ENCODE measurements around the gene GNAI1. TPM values are rescaled to one million over a fixed set of nuclear protein-coding genes. Genes with fewer than 3 reads are reported as not detected.

The GNAI1 gene
- total RNA-seq, 6 experiments from 2014 or later = 10.9 to 21.5 (median 16.5) TPM

DNA sequence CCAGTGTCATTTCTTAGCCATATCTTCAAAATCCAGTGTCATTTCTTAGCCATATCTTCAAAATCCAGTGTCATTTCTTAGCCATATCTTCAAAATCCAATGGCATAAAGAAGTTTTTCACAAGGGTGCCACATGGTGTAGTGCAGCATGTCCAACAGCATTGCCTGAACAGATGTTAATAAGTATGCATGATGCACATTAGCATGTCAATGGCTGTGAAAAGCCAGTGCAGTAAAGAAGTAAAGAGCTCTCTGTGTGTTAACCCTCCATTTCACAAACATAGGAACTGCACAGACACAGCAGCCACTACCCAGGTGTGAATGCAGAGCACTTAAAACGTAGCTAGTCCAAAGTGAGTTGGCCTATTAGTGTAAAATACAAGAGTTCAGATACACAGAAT, 89.8 kb downstream of the GNAI1 start:
- Histone ChIP-seq H3K4me1 (peaks cover 0 to 7% (median 0%) of the 10 kb centered on the region in 4 donors), H3K36me3 (no peaks in the 10 kb centered on the region), H3K9me3 (no peaks in the 10 kb centered on the region), H3K4me3 (no peak overlapping the region), H3K27me3 (no peaks in the 10 kb centered on the region), H3K27ac (no peak overlapping the region)
- intact Hi-C loops (cut with DNase I) = no loop called here
- ATAC-seq = no peak
- TF ChIP-seq POLR2A (IDR thresholded peaks at IDR 0.05) (no peak), CTCF (IDR thresholded peaks at IDR 0.05) (no peak)
- 91% methylated on average over 1 of the region's 1 CpG for WGBS (ENCODE audit: insufficient coverage, low coverage, low lambda C conversion rate, missing lambda C conversion rate)
- no peak for DNase-seq

GRCh38 chr7:80225361-80225760, 90.7 kb downstream of the GNAI1 start:
- Histone ChIP-seq H3K9me3 (no peaks in the 10 kb centered on the region), H3K4me3 (no peak overlapping the region), H3K4me1 (peaks cover 0 to 7% (median 0%) of the 10 kb centered on the region in 4 donors), H3K36me3 (no peaks in the 10 kb centered on the region), H3K27me3 (no peaks in the 10 kb centered on the region), H3K27ac (no peak overlapping the region)
- TF ChIP-seq CTCF (IDR thresholded peaks at IDR 0.05) (no peak), POLR2A (IDR thresholded peaks at IDR 0.05) (no peak)
- intact Hi-C loops (cut with DNase I) = no loop called here
- ATAC-seq (no peak), DNase-seq (no peak)

DNA sequence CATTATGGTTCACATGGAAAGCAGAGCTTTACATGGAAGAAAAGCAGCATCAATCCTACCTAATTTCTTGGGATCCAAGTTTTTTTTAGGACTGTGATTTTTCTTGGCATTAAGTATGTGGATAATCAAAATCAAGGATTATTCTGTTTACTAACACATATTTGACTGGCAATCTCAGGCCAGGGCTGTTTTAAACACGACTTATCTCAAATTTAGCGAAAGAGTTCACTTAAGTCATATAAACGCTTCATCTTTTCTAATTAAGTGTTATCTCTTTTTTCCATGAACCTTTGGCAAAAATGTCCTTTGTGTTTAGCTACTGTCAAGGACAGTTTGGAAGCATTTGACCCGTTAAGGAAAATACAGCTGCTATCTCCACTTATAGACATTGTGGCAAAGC, 92.0 kb downstream of the GNAI1 start:
- Histone ChIP-seq H3K27me3 (no peaks in the 10 kb centered on the region), H3K4me1 (peaks cover 0 to 7% (median 0%) of the 10 kb centered on the region in 4 donors), H3K4me3 (no peak overlapping the region), H3K9me3 (no peaks in the 10 kb centered on the region), H3K27ac (no peak overlapping the region), H3K36me3 (no peaks in the 10 kb centered on the region)
- TF ChIP-seq POLR2A (IDR thresholded peaks at IDR 0.05) (no peak), CTCF (IDR thresholded peaks at IDR 0.05) (no peak)
- no peak for DNase-seq
- ATAC-seq = no peak
- intact Hi-C loops (cut with DNase I) = no loop called here
- 50% methylated on average over 4 of the region's 4 CpGs for WGBS (ENCODE audit: insufficient coverage, low coverage, low lambda C conversion rate, missing lambda C conversion rate)

DNA sequence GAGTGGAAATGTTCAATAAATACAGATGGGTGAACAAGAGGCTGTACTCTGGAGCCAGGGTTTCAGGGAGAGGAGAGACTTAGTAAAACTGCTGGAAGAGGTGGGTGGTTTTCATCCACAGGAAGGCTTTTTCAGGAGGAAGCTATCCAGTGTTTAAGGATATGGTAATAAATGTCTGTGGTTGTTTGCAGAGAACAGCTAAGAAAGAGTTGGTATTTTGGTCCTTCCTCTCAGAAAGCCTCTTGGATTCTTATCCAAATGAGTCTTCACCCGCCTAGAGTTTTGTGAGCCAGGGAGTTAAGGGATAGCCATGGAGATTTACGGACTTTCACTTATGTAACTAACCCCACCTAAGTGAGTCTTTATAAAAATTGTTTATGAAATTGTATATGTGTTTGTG, 95.7 kb downstream of the GNAI1 start:
- no peaks in the 10 kb centered on the region for H3K9me3 ChIP-seq
- H3K4me3 ChIP-seq = no peak overlapping the region
- DNase-seq (no peak), ATAC-seq (no peak)
- no peak for TF ChIP-seq POLR2A (IDR thresholded peaks at IDR 0.05)
- no peak for TF ChIP-seq CTCF (IDR thresholded peaks at IDR 0.05)
- H3K4me1 ChIP-seq = no peaks in the 10 kb centered on the region
- no peaks in the 10 kb centered on the region for H3K36me3 ChIP-seq
- intact Hi-C loops (cut with DNase I) = no loop called here
- H3K27ac ChIP-seq = no peak overlapping the region
- H3K27me3 ChIP-seq = no peaks in the 10 kb centered on the region
- 75% methylated on average over 2 of the region's 2 CpGs for WGBS (ENCODE audit: insufficient coverage, low coverage, low lambda C conversion rate, missing lambda C conversion rate)

DNA sequence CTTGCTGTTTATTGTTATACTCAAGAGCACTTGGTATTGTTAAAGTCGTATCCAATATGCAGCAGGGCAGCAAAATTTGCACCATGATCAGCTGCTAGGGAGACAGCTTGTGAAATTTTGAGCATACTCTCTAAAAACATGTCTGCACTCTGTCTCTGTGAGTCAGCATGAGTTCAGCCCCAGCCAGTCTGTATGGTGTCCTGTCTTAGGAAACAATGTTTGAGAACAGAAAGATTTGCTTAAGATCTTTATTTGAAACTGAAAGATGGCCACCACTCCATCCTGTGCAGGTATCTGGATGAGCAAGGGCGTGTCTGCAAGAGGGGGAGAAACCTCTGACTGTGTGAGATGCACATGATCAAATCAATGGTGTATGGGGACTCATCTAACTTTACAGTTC, 97.1 kb downstream of the GNAI1 start:
- no peak for TF ChIP-seq CTCF (IDR thresholded peaks at IDR 0.05)
- no peak for TF ChIP-seq POLR2A (IDR thresholded peaks at IDR 0.05)
- no peaks in the 10 kb centered on the region for H3K27me3 ChIP-seq
- no peaks in the 10 kb centered on the region for H3K9me3 ChIP-seq
- H3K36me3 ChIP-seq = no peaks in the 10 kb centered on the region
- intact Hi-C loops (cut with DNase I) = no loop called here
- H3K4me3 ChIP-seq = no peak overlapping the region
- no peaks in the 10 kb centered on the region for H3K4me1 ChIP-seq
- no peak for ATAC-seq
- 77% methylated on average over 2 of the region's 2 CpGs for WGBS (ENCODE audit: insufficient coverage, low coverage, low lambda C conversion rate, missing lambda C conversion rate)
- DNase-seq = no peak
- no peak overlapping the region for H3K27ac ChIP-seq

All from right lobe of liver (tissue), 6 donors.